ENCODE results near the gene ARID3A. TPM values are rescaled to one million over a fixed set of nuclear protein-coding genes. Genes with fewer than 3 reads are reported as not detected.

ARID3A gene
- total RNA-seq, 4 donors from 2014 or later: 2.8 to 11.0 (median 4.9) TPM

DNA sequence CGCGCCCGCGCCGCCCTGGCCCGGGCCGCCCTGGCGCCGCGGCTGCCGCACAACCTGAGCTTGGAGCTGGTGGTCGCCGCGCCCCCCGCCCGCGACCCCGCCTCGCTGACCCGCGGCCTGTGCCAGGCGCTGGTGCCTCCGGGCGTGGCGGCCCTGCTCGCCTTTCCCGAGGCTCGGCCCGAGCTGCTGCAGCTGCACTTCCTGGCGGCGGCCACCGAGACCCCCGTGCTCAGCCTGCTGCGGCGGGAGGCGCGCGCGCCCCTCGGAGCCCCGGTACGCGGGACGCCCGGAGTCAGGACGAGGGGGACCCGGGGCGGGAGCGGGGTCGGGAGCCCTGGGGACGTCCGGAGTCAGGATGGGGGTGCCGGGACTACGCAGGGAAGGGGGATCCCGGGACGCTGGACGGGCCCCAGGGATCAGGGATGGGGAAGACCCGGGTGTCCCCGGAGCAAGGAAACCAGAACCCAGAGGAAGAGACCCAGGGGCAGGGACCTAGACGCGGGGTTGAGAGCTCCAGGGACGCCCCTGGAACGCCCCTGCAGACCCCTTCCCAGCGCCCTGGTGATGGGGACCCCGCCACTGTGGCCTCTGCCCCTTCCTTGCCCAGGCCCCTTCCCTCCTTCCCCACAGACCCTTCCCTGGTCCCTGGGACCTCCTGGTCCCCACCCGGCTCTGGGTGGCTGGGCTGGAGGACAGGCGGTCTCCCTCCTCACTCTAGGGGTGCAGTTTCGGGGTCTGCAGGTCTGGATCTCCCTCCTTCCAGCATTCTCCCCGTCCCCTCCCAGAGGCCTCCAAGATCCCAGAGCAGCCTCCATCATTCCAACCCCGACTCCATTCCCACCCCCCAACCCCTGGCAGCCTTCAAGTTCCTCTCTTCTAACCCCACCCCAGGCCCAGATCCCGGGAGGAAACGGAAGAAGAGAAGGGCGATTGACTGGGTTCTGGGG, 75.0 kb downstream of the ARID3A start:
- Histone ChIP-seq H3K27ac (no peak overlapping the region), H3K4me3 (peak overlapping the region in 3 of 4 donors; percentile 19 to 31 (median 27)), H3K27me3 (peaks cover 0 to 34% of the 10 kb centered on the region in 2 donors), H3K36me3 (no peaks in the 10 kb centered on the region), H3K4me1 (peaks cover 0 to 28% (median 15%) of the 10 kb centered on the region in 4 donors), H3K9me3 (no peaks in the 10 kb centered on the region)
- no peak for DNase-seq
- TF ChIP-seq POLR2A (IDR thresholded peaks at IDR 0.05): no peak
- TF ChIP-seq, protein P1, sequence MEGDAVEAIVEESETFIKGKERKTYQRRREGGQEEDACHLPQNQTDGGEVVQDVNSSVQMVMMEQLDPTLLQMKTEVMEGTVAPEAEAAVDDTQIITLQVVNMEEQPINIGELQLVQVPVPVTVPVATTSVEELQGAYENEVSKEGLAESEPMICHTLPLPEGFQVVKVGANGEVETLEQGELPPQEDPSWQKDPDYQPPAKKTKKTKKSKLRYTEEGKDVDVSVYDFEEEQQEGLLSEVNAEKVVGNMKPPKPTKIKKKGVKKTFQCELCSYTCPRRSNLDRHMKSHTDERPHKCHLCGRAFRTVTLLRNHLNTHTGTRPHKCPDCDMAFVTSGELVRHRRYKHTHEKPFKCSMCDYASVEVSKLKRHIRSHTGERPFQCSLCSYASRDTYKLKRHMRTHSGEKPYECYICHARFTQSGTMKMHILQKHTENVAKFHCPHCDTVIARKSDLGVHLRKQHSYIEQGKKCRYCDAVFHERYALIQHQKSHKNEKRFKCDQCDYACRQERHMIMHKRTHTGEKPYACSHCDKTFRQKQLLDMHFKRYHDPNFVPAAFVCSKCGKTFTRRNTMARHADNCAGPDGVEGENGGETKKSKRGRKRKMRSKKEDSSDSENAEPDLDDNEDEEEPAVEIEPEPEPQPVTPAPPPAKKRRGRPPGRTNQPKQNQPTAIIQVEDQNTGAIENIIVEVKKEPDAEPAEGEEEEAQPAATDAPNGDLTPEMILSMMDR (IDR thresholded peaks at IDR 0.05): no peak

DNA sequence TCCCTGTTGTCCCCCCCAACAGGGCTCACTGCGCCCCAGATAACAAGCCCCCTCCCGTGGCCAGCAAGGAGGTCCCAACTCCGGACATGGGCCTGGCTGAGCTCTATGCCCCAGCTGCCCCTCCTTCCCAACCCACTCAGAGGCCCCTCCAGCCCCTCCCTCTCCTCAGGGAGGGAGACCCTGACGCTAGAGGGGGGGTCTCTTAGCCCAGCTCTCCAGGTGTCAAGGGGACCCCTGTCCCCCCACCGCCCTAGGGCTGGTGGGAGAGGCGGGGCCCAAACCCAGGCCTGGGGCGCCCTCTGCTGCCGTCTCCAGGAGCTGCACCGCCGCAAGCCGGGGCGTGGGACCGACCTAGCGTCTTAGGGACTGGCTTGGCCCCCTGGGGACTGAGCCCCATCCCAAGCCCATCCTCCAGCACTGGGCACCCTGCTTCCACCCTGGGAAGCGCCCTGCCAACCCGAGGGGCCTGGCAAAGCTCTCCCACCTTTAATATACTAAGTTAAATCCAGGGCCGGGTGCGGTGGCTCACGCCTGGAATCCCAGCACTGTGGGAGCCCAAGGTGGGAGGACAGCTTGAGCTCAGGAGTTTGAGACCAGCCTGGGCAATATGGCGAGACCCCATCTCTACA, 75.8 kb downstream of the ARID3A start:
- peak; percentile 52 to 76 (median 74) for DNase-seq
- TF ChIP-seq POLR2A (IDR thresholded peaks at IDR 0.05): no peak
- TF ChIP-seq, protein P1 (IDR thresholded peaks at IDR 0.05): peak; percentile 64 to 93 (median 86)
- H3K27me3 ChIP-seq: peaks cover 0 to 27% of the 10 kb centered on the region in 2 donors

GRCh38 chr19:1002600-1002999, 76.8 kb downstream of the ARID3A start:
- no peaks in the 10 kb centered on the region for H3K9me3 ChIP-seq
- no peak overlapping the region for H3K27ac ChIP-seq
- peaks cover 0 to 20% (median 10%) of the 10 kb centered on the region in 4 donors for H3K4me1 ChIP-seq
- H3K36me3 ChIP-seq: no peaks in the 10 kb centered on the region
- H3K4me3 ChIP-seq: no peak overlapping the region
- DNase-seq: no peak
- peaks cover 0 to 27% of the 10 kb centered on the region in 2 donors for H3K27me3 ChIP-seq
- TF ChIP-seq, protein P1 (IDR thresholded peaks at IDR 0.05): no peak
- TF ChIP-seq POLR2A (IDR thresholded peaks at IDR 0.05): no peak

More for the DNA sequence above, 75.8 kb downstream of the ARID3A start:
- Histone ChIP-seq H3K27ac (no peak overlapping the region), H3K4me1 (peaks cover 0 to 20% (median 11%) of the 10 kb centered on the region in 4 donors), H3K9me3 (no peaks in the 10 kb centered on the region), H3K36me3 (no peaks in the 10 kb centered on the region), H3K4me3 (no peak overlapping the region)

GRCh38 chr19:1003283-1003682, 77.4 kb downstream of the ARID3A start:
- no peak for TF ChIP-seq POLR2A (IDR thresholded peaks at IDR 0.05)
- TF ChIP-seq, protein P1 (IDR thresholded peaks at IDR 0.05): no peak
- Histone ChIP-seq H3K9me3 (no peaks in the 10 kb centered on the region), H3K27ac (no peak overlapping the region), H3K4me3 (no peak overlapping the region), H3K4me1 (peaks cover 0 to 20% (median 10%) of the 10 kb centered on the region in 4 donors), H3K27me3 (peaks cover 0 to 20% of the 10 kb centered on the region in 2 donors), H3K36me3 (no peaks in the 10 kb centered on the region)
- DNase-seq: no peak

DNA sequence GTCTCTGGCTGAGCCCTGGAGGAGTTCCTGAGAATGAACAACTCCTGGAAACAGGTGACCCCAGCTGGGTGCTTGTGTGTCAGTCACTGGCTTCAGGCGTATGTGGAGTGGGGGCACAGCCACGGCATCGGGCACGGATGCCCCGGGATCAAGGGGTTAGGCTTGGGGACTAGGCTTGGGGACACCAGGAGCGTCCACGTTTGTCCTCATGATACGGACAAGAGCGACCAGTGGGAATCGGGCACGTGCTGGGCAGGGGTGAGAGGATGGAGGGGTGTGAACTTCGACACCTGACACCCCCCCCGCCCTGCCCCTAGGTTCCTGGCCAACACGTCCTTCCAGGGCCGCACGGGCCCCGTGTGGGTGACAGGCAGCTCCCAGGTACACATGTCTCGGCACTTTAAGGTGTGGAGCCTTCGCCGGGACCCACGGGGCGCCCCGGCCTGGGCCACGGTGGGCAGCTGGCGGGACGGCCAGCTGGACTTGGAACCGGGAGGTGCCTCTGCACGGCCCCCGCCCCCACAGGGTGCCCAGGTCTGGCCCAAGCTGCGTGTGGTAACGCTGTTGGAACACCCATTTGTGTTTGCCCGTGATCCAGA, 78.5 kb downstream of the ARID3A start:
- H3K4me1 ChIP-seq: peaks cover 0 to 20% (median 10%) of the 10 kb centered on the region in 4 donors

More for the DNA sequence above, 78.5 kb downstream of the ARID3A start:
- DNase-seq: no peak
- Histone ChIP-seq H3K9me3 (no peaks in the 10 kb centered on the region), H3K36me3 (peaks cover 0 to 7% (median 0%) of the 10 kb centered on the region in 3 donors), H3K4me3 (no peak overlapping the region), H3K27ac (no peak overlapping the region), H3K27me3 (peaks cover 0 to 13% of the 10 kb centered on the region in 2 donors)
- no peak for TF ChIP-seq POLR2A (IDR thresholded peaks at IDR 0.05)
- TF ChIP-seq, protein P1 (IDR thresholded peaks at IDR 0.05): no peak

All from Peyer's patch (tissue), 4 donors.